Choroid plexus epithelial cell (primary cell): ENCODE data around the gene OR4B1.
"Not testable (repeated sequence)": the region's sequence is repeated elsewhere in the genome, so short reads cannot be mapped to it uniquely, and the experiment has no call there.

Experiments used
- DNase-seq: peaks from one replicate; pipeline ENCODE4 v3.0.0-alpha.2; 2010; ENCODE audit warnings: low read depth
- H3K4me3 ChIP-seq: 2 replicates; pipeline ENCODE4 v1.5.1; 2011; ENCODE audit warnings: low read depth, mild to moderate bottlenecking, control low read depth, low read length, moderate library complexity
- CTCF ChIP-seq: conservative IDR thresholded peaks from 2 replicates; pipeline ENCODE4 v1.5.1; 2011; ENCODE audit warnings: low read depth, mild to moderate bottlenecking, control low read depth, inconsistent platforms, low read length, moderate library complexity

Gene OR4B1

GRCh38 chr11:48207881-48208280, 8.7 kb upstream of the OR4B1 start:
- H3K4me3 ChIP-seq = no peak overlapping the region
- DNase-seq = no peak
- TF ChIP-seq CTCF = no peak

- TF ChIP-seq CTCF = peak; percentile 34
- no peak overlapping the region for H3K4me3 ChIP-seq
- DNase-seq = peak; percentile 12
Measured at GRCh38 chr11:48210052-48210451, 6.6 kb upstream of the OR4B1 start.

GRCh38 chr11:48228761-48229160, 12.2 kb downstream of the OR4B1 start:
- no peak for DNase-seq
- H3K4me3 ChIP-seq = no peak overlapping the region
- no peak for TF ChIP-seq CTCF

GRCh38 chr11:48230057-48230456, 13.4 kb downstream of the OR4B1 start:
- not testable (repeated sequence) for H3K4me3 ChIP-seq, DNase-seq

GRCh38 chr11:48237727-48238126, 21.1 kb downstream of the OR4B1 start:
- DNase-seq = no peak
- no peak for TF ChIP-seq CTCF
- H3K4me3 ChIP-seq = no peak overlapping the region

GRCh38 chr11:48242501-48242900, 25.9 kb downstream of the OR4B1 start:
- no peak overlapping the region for H3K4me3 ChIP-seq
- DNase-seq = no peak
- TF ChIP-seq CTCF = no peak

GRCh38 chr11:48244804-48245203, 28.2 kb downstream of the OR4B1 start, which contains the start of gene OR4X2:
Gene OR4X2, plus strand, starts transcription at chr11:48245104. Its CDS starts 0 bp downstream, at chr11:48245104.
- no peak for DNase-seq
- no peak within 1 kb of the TSS for H3K4me3 ChIP-seq
- no peak for TF ChIP-seq CTCF

GRCh38 chr11:48248902-48249301, 32.3 kb downstream of the OR4B1 start:
- TF ChIP-seq CTCF = no peak
- DNase-seq = no peak
- H3K4me3 ChIP-seq = no peak overlapping the region
